Aorta (tissue), 5 donors: Measurements from ENCODE around the gene DCUN1D3. TPM values are rescaled to one million over a fixed set of nuclear protein-coding genes. Genes with fewer than 3 reads are reported as not detected.
"Not testable (repeated sequence)": the region's sequence is repeated elsewhere in the genome, so short reads cannot be mapped to it uniquely, and the experiment has no call there.

Experiments
- ATAC-seq: fragments of 200-7000 bp; cut with Tn5 transposase; one replicate; pipeline ENCODE4 v1.9.1; 2022; ENCODE audit warnings: moderate library complexity; ENCODE audit not compliant: low FRiP score
- DNase-seq, 2 donors: peaks; one replicate each; pipeline ENCODE4 v3.0.0-alpha.2; 2020
- H3K27ac ChIP-seq, 2 donors: one replicate each; pipeline ENCODE4 v1.5.1; 2013; ENCODE audit warnings: low read length in 2 of 2, mild to moderate bottlenecking in 2 of 2, moderate library complexity in 2 of 2, control low read depth in 1 of 2, inconsistent platforms in 1 of 2, low read depth in 1 of 2
- H3K27me3 ChIP-seq, 2 donors: one replicate each; pipeline ENCODE4 v1.6.1; 2013; ENCODE audit warnings: control low read depth in 1 of 2, low read length in 1 of 2, mild to moderate bottlenecking in 1 of 2, moderate library complexity in 1 of 2; ENCODE audit not compliant: insufficient read depth in 2 of 2, control insufficient read depth in 1 of 2
- H3K36me3 ChIP-seq, 2 donors: one replicate each; pipeline ENCODE4 v1.6.1; 2013; ENCODE audit warnings: control low read depth in 1 of 2, low read length in 1 of 2, mild to moderate bottlenecking in 1 of 2; ENCODE audit not compliant: insufficient read depth in 2 of 2, control insufficient read depth in 1 of 2
- H3K4me1 ChIP-seq, 2 donors: one replicate each; pipeline ENCODE4 v1.6.1; 2013; ENCODE audit warnings: low read length in 2 of 2, control low read depth in 1 of 2, mild to moderate bottlenecking in 1 of 2, moderate library complexity in 1 of 2; ENCODE audit not compliant: insufficient read depth in 2 of 2, control insufficient read depth in 1 of 2
- H3K4me3 ChIP-seq, 2 donors: one replicate each; pipeline ENCODE4 v1.5.1; 2013; ENCODE audit warnings: low read length in 2 of 2, control low read depth in 1 of 2, mild to moderate bottlenecking in 1 of 2
- H3K9me3 ChIP-seq: one replicate; pipeline ENCODE4 v1.6.1; 2013; ENCODE audit warnings: mild to moderate bottlenecking, low read length; ENCODE audit not compliant: control insufficient read depth
- WGBS, 2 donors: extraction: QIAGEN DNeasy Blood & Tissue Kit; methylation state at CpG; one replicate each; pipeline ENCODE4 v1.1.7; 2013; 5-methylcytosine and 5-hydroxymethylcytosine counted together
- intact Hi-C, 2 donors: fragments of 100-400 bp; cut with DNase I; formaldehyde crosslinking; loops; one replicate each; pipeline versions ENCODE4 v1.14.2 to v1.15.0; 2022
- polyA plus RNA-seq, 2 donors: library from polyadenylated mRNA; stranded (reverse); fragments of 200-250 nt; gene quantifications; one replicate each; pipeline ENCODE4 v1.2.3, GENCODE V29; 2013
- total RNA-seq, 2 donors: library from RNA; stranded (reverse); fragmentation: NEBNext Ultra II Directional; extraction: Animal tissue kit (Norgen Biotek cat#: 25700); gene quantifications; one replicate each; pipeline ENCODE4 v1.2.1, GENCODE V29; 2021
- donor health status: healthy with polysubstance abuse.
- donor health status: Bipolar disorder and iron deficiency.
- donor health status: DM: no; HTN: no; CAD: no.
- donor health status: DM: no; HTN: no; CAD: no.
- donor health status: DM: yes; HTN: yes; CAD: no.

The DCUN1D3 gene
- total and polyA plus RNA-seq, 4 donors: 3.9 to 54.5 (median 16.8) TPM

GRCh38 chr16:20940871-20941635, 40.9 kb upstream of the DCUN1D3 start:
- ATAC-seq (no peak), DNase-seq (no peak)
- H3K36me3 ChIP-seq: no peaks in the 10 kb centered on the region
- WGBS, 2 donors: 85 to 90% methylated on average over 6 of the region's 6 CpGs
- H3K4me1 ChIP-seq: no peaks in the 10 kb centered on the region
- intact Hi-C loops: loop anchor here in 1 of 2 donors (10.0 kb wide), 2 partner anchors 64 to 86 kb away; no protein-coding TSS in a partner anchor
- no peaks in the 10 kb centered on the region for H3K27me3 ChIP-seq
- no peaks in the 10 kb centered on the region for H3K9me3 ChIP-seq
- no peak overlapping the region for H3K27ac ChIP-seq
- H3K4me3 ChIP-seq: no peak overlapping the region

- ATAC-seq (no peak), DNase-seq (no peak)
- Histone ChIP-seq H3K4me1 (no peaks in the 10 kb centered on the region), H3K27me3 (no peaks in the 10 kb centered on the region), H3K36me3 (no peaks in the 10 kb centered on the region), H3K27ac (no peak overlapping the region), H3K9me3 (no peaks in the 10 kb centered on the region), H3K4me3 (no peak overlapping the region)
- intact Hi-C loops: loop anchor here in 1 of 2 donors (10.0 kb wide), 2 partner anchors 65 to 85 kb away; no protein-coding TSS in a partner anchor
Observed at GRCh38 chr16:20939611-20940010, 39.5 kb upstream of the DCUN1D3 start.

DNA sequence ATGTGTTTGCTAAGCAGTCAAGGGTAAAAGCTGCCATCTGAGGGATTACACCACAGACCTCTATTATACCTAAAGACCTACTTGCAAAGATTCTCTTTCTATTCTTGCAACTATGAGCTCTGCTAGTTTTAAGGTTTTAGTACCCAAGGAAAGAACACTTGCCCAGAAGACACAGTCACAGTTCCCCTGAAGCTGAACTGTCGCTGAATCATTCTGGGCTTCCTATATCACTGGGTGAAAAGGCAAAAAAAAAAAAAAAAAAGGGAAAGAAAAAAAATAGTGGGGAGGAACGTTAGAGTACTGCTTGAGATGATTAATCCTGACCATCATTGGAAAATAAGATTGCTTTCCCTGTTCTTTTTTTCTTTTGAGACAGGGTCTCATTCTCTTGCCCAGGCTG, 38.3 kb upstream of the DCUN1D3 start:
- H3K4me3 ChIP-seq: no peak overlapping the region
- WGBS, 2 donors: 39 to 46% methylated on average over 2 of the region's 2 CpGs
- H3K9me3 ChIP-seq: no peaks in the 10 kb centered on the region
- no peak overlapping the region for H3K27ac ChIP-seq
- H3K27me3 ChIP-seq: no peaks in the 10 kb centered on the region
- ATAC-seq (no peak), DNase-seq (no peak)
- no peaks in the 10 kb centered on the region for H3K36me3 ChIP-seq
- H3K4me1 ChIP-seq: no peaks in the 10 kb centered on the region
- intact Hi-C loops: no loop called here

DNA sequence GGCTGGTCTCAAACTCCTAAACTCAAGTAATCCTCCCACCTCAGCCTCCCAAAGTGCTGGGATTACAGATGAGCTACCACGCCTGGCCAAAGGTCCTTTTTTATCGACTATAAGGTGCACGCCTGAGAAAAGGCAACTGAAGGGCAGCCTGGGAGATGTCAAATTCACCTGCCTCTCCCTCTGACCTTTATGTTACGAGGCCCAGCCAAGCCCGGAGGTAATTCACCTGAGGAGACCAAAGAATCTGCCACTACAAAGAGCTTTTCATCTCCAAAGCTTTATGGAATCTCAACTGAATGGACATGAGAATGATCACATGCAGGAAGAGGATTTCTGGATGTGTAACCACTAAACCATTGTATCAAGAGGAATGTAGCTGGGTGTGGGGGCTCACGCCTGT, 37.6 kb upstream of the DCUN1D3 start:
- intact Hi-C loops: no loop called here
- no peak for DNase-seq

DNA sequence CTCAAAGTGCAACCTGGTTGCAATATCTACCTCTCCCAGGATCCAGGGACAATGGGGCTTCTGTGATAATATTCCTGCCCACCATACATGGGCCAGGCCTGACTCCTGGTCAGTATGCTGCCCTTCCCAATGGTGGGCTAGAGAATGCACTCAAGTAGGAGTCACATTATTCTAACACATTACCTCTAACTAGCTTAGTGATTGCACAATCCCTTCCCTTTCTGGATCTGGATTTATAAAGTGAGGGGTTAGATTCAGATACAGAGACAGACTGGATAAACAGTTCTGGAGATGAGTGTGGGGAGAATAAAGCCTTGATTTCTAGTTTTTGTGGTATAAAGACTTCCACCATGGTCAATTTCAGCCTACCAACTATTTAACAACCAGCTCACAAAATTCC, 33.4 kb upstream of the DCUN1D3 start:
- Histone ChIP-seq H3K4me1 (peaks cover 0 to 3% of the 10 kb centered on the region in 2 donors), H3K36me3 (no peaks in the 10 kb centered on the region), H3K27ac (no peak overlapping the region), H3K9me3 (no peaks in the 10 kb centered on the region), H3K4me3 (no peak overlapping the region), H3K27me3 (no peaks in the 10 kb centered on the region)
- intact Hi-C loops: no loop called here
- ATAC-seq (no peak), DNase-seq (no peak)

More for the DNA sequence above, 37.6 kb upstream of the DCUN1D3 start:
- 93 to 95% methylated on average over 6 of the region's 6 CpGs for WGBS, 2 donors
- no peaks in the 10 kb centered on the region for H3K36me3 ChIP-seq
- no peak overlapping the region for H3K4me3 ChIP-seq
- no peak overlapping the region for H3K27ac ChIP-seq
- no peak for ATAC-seq
- no peaks in the 10 kb centered on the region for H3K27me3 ChIP-seq
- no peaks in the 10 kb centered on the region for H3K4me1 ChIP-seq
- no peaks in the 10 kb centered on the region for H3K9me3 ChIP-seq

- Histone ChIP-seq H3K9me3 (no peaks in the 10 kb centered on the region), H3K27me3 (no peaks in the 10 kb centered on the region), H3K4me3 (no peak overlapping the region), H3K36me3 (no peaks in the 10 kb centered on the region), H3K27ac (peak overlapping the region in 1 of 2 donors; percentile 23), H3K4me1 (peaks cover 0 to 3% of the 10 kb centered on the region in 2 donors)
- intact Hi-C loops: no loop called here
- 4 to 13% methylated on average over 5 of the region's 5 CpGs for WGBS, 2 donors
- ATAC-seq (no peak), DNase-seq (no peak)
Observed at GRCh38 chr16:20931066-20931600, 31.0 kb upstream of the DCUN1D3 start.

- intact Hi-C loops: no loop called here
- peaks cover 0 to 3% of the 10 kb centered on the region in 2 donors for H3K4me1 ChIP-seq
- no peaks in the 10 kb centered on the region for H3K27me3 ChIP-seq
- DNase-seq: no peak
- no peaks in the 10 kb centered on the region for H3K9me3 ChIP-seq
- H3K36me3 ChIP-seq: peaks cover 0 to 2% of the 10 kb centered on the region in 2 donors
- 46 to 48% methylated on average over 1 of the region's 1 CpG for WGBS, 2 donors
- no peak overlapping the region for H3K27ac ChIP-seq
- ATAC-seq: peak; percentile 15
- H3K4me3 ChIP-seq: no peak overlapping the region
Observed at GRCh38 chr16:20930365-20930690, 30.2 kb upstream of the DCUN1D3 start.

GRCh38 chr16:20929676-20930364, 29.7 kb upstream of the DCUN1D3 start:
- H3K4me3 ChIP-seq, DNase-seq, H3K9me3 ChIP-seq, intact Hi-C loops, H3K36me3 ChIP-seq, H3K27me3 ChIP-seq, H3K4me1 ChIP-seq: not testable (repeated sequence)
- WGBS, 2 donors: 35 to 40% methylated on average over 10 of the region's 10 CpGs
- H3K27ac ChIP-seq: peak overlapping the region in 1 of 2 donors; percentile 59
- ATAC-seq: peak; percentile 59
